ENCODE results near the gene DMXL2. TPM values are rescaled to one million over a fixed set of nuclear protein-coding genes. Genes with fewer than 3 reads are reported as not detected.

DMXL2 gene
- total and polyA plus RNA-seq, 10 donors = 11.1 to 140 (median 66.4) TPM

- Histone ChIP-seq H3K9me3 (peaks cover 0 to 23% (median 16%) of the 10 kb centered on the region in 8 donors), H3K36me3 (no peaks in the 10 kb centered on the region), H3K27ac (peak overlapping the region in 7 of 8 donors; percentile 50 to 81 (median 65)), H3K4me1 (peaks cover 0 to 21% (median 0%) of the 10 kb centered on the region in 6 donors), H3K4me3 (peak overlapping the region in 1 of 8 donors; percentile 0), H3K27me3 (replicated peaks in 1 of 7) (no peaks in the 10 kb centered on the region)
- 35 to 71% (median 56%) methylated on average over 5 of the region's 5 CpGs for WGBS, 5 donors
- intact Hi-C loops (cut with DNase I; ENCODE audit: low total_unique reads) = no loop called here
- TF ChIP-seq CTCF (IDR thresholded peaks at IDR 0.05 in 8 of 11, conservative IDR thresholded peaks at IDR 0.05 in 3 of 11) (no peak), POLR2A (IDR thresholded peaks at IDR 0.05) (no peak), POLR2AphosphoS5 (IDR thresholded peaks at IDR 0.05) (no peak)
- DNase-seq = no peak
These were observed 36.6 kb downstream of the DMXL2 start for GRCh38 chr15:51585986-51586385.

GRCh38 chr15:51580982-51581381, 41.6 kb downstream of the DMXL2 start:
- DNase-seq = no peak
- Histone ChIP-seq H3K9me3 (peaks cover 0 to 18% (median 11%) of the 10 kb centered on the region in 8 donors), H3K36me3 (no peaks in the 10 kb centered on the region), H3K27me3 (replicated peaks in 1 of 7) (no peaks in the 10 kb centered on the region), H3K4me3 (no peak overlapping the region), H3K27ac (peak overlapping the region in 4 of 8 donors; percentile 19 to 85 (median 63)), H3K4me1 (peaks cover 0 to 41% (median 0%) of the 10 kb centered on the region in 6 donors)
- WGBS, 5 donors = 86 to 93% (median 87%) methylated on average over 4 of the region's 4 CpGs
- intact Hi-C loops (cut with DNase I; ENCODE audit: low total_unique reads) = no loop called here
- no peak for TF ChIP-seq CTCF (IDR thresholded peaks at IDR 0.05 in 8 of 11, conservative IDR thresholded peaks at IDR 0.05 in 3 of 11)
- no peak for TF ChIP-seq POLR2AphosphoS5 (IDR thresholded peaks at IDR 0.05)
- no peak for TF ChIP-seq POLR2A (IDR thresholded peaks at IDR 0.05)

- intact Hi-C loops (cut with DNase I; ENCODE audit: low total_unique reads) = no loop called here
- Histone ChIP-seq H3K36me3 (no peaks in the 10 kb centered on the region), H3K27ac (peak overlapping the region in 5 of 8 donors; percentile 15 to 85 (median 46)), H3K4me3 (no peak overlapping the region), H3K27me3 (replicated peaks in 1 of 7) (no peaks in the 10 kb centered on the region), H3K4me1 (peaks cover 0 to 44% (median 2%) of the 10 kb centered on the region in 6 donors), H3K9me3 (peaks cover 0 to 18% (median 11%) of the 10 kb centered on the region in 8 donors)
- 54 to 83% (median 72%) methylated on average over 2 of the region's 2 CpGs for WGBS, 5 donors
- TF ChIP-seq POLR2AphosphoS5 (IDR thresholded peaks at IDR 0.05) (no peak), POLR2A (IDR thresholded peaks at IDR 0.05) (no peak), CTCF (IDR thresholded peaks at IDR 0.05 in 8 of 11, conservative IDR thresholded peaks at IDR 0.05 in 3 of 11) (no peak)
- DNase-seq = no peak
These were observed 42.2 kb downstream of the DMXL2 start for GRCh38 chr15:51580385-51580784.

- Histone ChIP-seq H3K4me1 (peaks cover 0 to 46% (median 4%) of the 10 kb centered on the region in 6 donors), H3K36me3 (no peaks in the 10 kb centered on the region), H3K27ac (peak overlapping the region in 3 of 8 donors; percentile 61 to 85 (median 80)), H3K9me3 (peaks cover 0 to 18% (median 11%) of the 10 kb centered on the region in 8 donors), H3K4me3 (no peak overlapping the region), H3K27me3 (replicated peaks in 1 of 7) (no peaks in the 10 kb centered on the region)
- TF ChIP-seq POLR2AphosphoS5 (IDR thresholded peaks at IDR 0.05) = no peak
- TF ChIP-seq POLR2A (IDR thresholded peaks at IDR 0.05) = no peak
- no peak for TF ChIP-seq CTCF (IDR thresholded peaks at IDR 0.05 in 8 of 11, conservative IDR thresholded peaks at IDR 0.05 in 3 of 11)
- intact Hi-C loops (cut with DNase I; ENCODE audit: low total_unique reads) = no loop called here
- WGBS, 5 donors = 92 to 100% (median 93%) methylated on average over 2 of the region's 2 CpGs
- no peak for DNase-seq
These were observed 43.6 kb downstream of the DMXL2 start for GRCh38 chr15:51579012-51579411.

Measured in spleen (tissue), 11 donors.